ENCODE data around the gene GTF2F2.

GTF2F2 gene

GRCh38 chr13:45301263-45301662 lies 181.0 kb downstream of the GTF2F2 start:
- no peak for DNase-seq (ENCODE audit: low read depth, low spot score)

GRCh38 chr13:45302507-45302906 lies 182.2 kb downstream of the GTF2F2 start:
- no peak for DNase-seq (ENCODE audit: low read depth, low spot score)

- no peak for DNase-seq (ENCODE audit: low read depth, low spot score)
These were observed 182.7 kb downstream of the GTF2F2 start for GRCh38 chr13:45303026-45303425.

- DNase-seq (ENCODE audit: low read depth, low spot score), result no peak
These were observed 183.6 kb downstream of the GTF2F2 start for GRCh38 chr13:45303866-45304265.

GRCh38 chr13:45305079-45305478 lies 184.8 kb downstream of the GTF2F2 start:
- no peak for DNase-seq (ENCODE audit: low read depth, low spot score)

GRCh38 chr13:45306966-45307365 lies 186.7 kb downstream of the GTF2F2 start:
- no peak for DNase-seq (ENCODE audit: low read depth, low spot score)

GRCh38 chr13:45310341-45311131 lies 190.2 kb downstream of the GTF2F2 start:
- DNase-seq (ENCODE audit: low read depth, low spot score), result no peak

- no peak for DNase-seq (ENCODE audit: low read depth, low spot score)
These were observed 194.5 kb downstream of the GTF2F2 start for GRCh38 chr13:45314822-45315221.

- DNase-seq (ENCODE audit: low read depth, low spot score), result no peak
These were observed 195.3 kb downstream of the GTF2F2 start for GRCh38 chr13:45315520-45316167.

- DNase-seq (ENCODE audit: low read depth, low spot score), result no peak
These were observed 196.0 kb downstream of the GTF2F2 start for GRCh38 chr13:45316338-45316737.

GRCh38 chr13:45316996-45317395 lies 196.7 kb downstream of the GTF2F2 start:
- DNase-seq (ENCODE audit: low read depth, low spot score), result no peak

- DNase-seq (ENCODE audit: low read depth, low spot score), result no peak
These were observed 200.7 kb downstream of the GTF2F2 start for GRCh38 chr13:45320876-45321629.

GRCh38 chr13:45325806-45326205 lies 205.5 kb downstream of the GTF2F2 start:
- peak; percentile 73 for DNase-seq (ENCODE audit: low read depth, low spot score)

GRCh38 chr13:45327253-45327955 lies 207.1 kb downstream of the GTF2F2 start:
- DNase-seq (ENCODE audit: low read depth, low spot score), result no peak

- no peak for DNase-seq (ENCODE audit: low read depth, low spot score)
These were observed 208.4 kb downstream of the GTF2F2 start for GRCh38 chr13:45328661-45329111.

GRCh38 chr13:45331123-45331619 lies 210.9 kb downstream of the GTF2F2 start:
- no peak for DNase-seq (ENCODE audit: low read depth, low spot score)

GRCh38 chr13:45331692-45332035 lies 211.4 kb downstream of the GTF2F2 start:
- DNase-seq (ENCODE audit: low read depth, low spot score), result no peak

GRCh38 chr13:45332036-45332830 lies 211.9 kb downstream of the GTF2F2 start:
- no peak for DNase-seq (ENCODE audit: low read depth, low spot score)

GRCh38 chr13:45332831-45333219 lies 212.5 kb downstream of the GTF2F2 start:
- no peak for DNase-seq (ENCODE audit: low read depth, low spot score)

- DNase-seq (ENCODE audit: low read depth, low spot score), result no peak
These were observed 213.1 kb downstream of the GTF2F2 start for GRCh38 chr13:45333251-45333976.
